K562 (cell line): ENCODE measurements around the gene ZNF668. TPM values are rescaled to one million over a fixed set of nuclear protein-coding genes. Genes with fewer than 3 reads are reported as not detected.

Source experiments
- ATF1 ChIP-seq, 2 experiments: fragments of 450-650 bp in 1 of 2; IDR thresholded peaks; 2 replicates each; pipeline ENCODE4 v1.6.1; 2016; ENCODE audit warnings: missing compliant biosample characterization in 1 of 2, missing genetic modification characterization in 1 of 2
- CBFA2T3 ChIP-seq: fragments of 450-650 bp; IDR thresholded peaks from 2 replicates; pipeline ENCODE4 v1.6.1; 2017
- EP300 ChIP-seq: IDR thresholded peaks from 2 replicates; pipeline ENCODE4 v1.6.1; 2012; ENCODE audit warnings: low read length, improper control_type of control experiment
- GMEB1 ChIP-seq: fragments of 250-450 bp; sonication (Bioruptor Pico); IDR thresholded peaks from 2 replicates; pipeline ENCODE4 v1.4.0; 2020; ENCODE audit warnings: mild to moderate bottlenecking
- HNRNPH1 ChIP-seq: fragments of 200-400 bp; formaldehyde crosslinking; optimal IDR thresholded peaks from 2 replicates; pipeline ENCODE3; 2017; ENCODE audit warnings: low read depth, mild to moderate bottlenecking, low read length, moderate library complexity
- MCM2 ChIP-seq: fragments of 450-650 bp; IDR thresholded peaks from 2 replicates; pipeline ENCODE4 v1.6.1; 2017; ENCODE audit warnings: low read depth, mild to moderate bottlenecking
- POLR2G ChIP-seq: fragments of 200-400 bp; formaldehyde crosslinking; IDR thresholded peaks from 2 replicates; pipeline ENCODE4 v1.6.1; 2017; ENCODE audit warnings: low read depth, mild to moderate bottlenecking, antibody characterized with exemption, low read length, moderate library complexity
- RERE ChIP-seq: sonication (generic); formaldehyde crosslinking; IDR thresholded peaks from 2 replicates; pipeline ENCODE4 v1.8.0; 2023; ENCODE audit warnings: missing genetic modification reagents, mild to moderate bottlenecking, borderline replicate concordance
- SREBF1 ChIP-seq: fragments of 150-350 bp; IDR thresholded peaks from 2 replicates; pipeline ENCODE4 v1.6.1; 2014; ENCODE audit warnings: antibody characterized with exemption, low read depth, low read length, borderline replicate concordance
- THAP12 ChIP-seq: fragments of 250-450 bp; sonication (Bioruptor Pico); IDR thresholded peaks from 2 replicates; pipeline ENCODE4 v1.9.0; 2021; ENCODE audit warnings: mild to moderate bottlenecking, inconsistent platforms
- XRCC5 ChIP-seq: fragments of 200-400 bp; formaldehyde crosslinking; IDR thresholded peaks from 2 replicates; pipeline ENCODE4 v1.6.1; 2017; ENCODE audit warnings: low read depth, mild to moderate bottlenecking, low read length
- YY1 ChIP-seq, 3 experiments: IDR thresholded peaks; 2 replicates each; pipeline ENCODE4 v1.6.1; 2011; ENCODE audit warnings: low read length in 2 of 3, mild to moderate bottlenecking in 2 of 3, moderate library complexity in 2 of 3, borderline replicate concordance in 1 of 3, control low read depth in 1 of 3, low read depth in 1 of 3; ENCODE audit not compliant: insufficient read depth in 3 of 3, insufficient replicate concordance in 2 of 3, control insufficient read depth in 1 of 3, insufficient read length in 1 of 3; ENCODE audit errors: extremely low read depth in 1 of 3
- ZNF232 ChIP-seq: sonication (generic); formaldehyde crosslinking; IDR thresholded peaks from 2 replicates; pipeline ENCODE4 v1.8.0; 2022; ENCODE audit warnings: mild to moderate bottlenecking, missing genetic modification reagents
- ZNF507 ChIP-seq: conservative IDR thresholded peaks from 2 replicates; pipeline ENCODE4 v1.6.1; 2017; ENCODE audit warnings: missing genetic modification characterization, missing compliant biosample characterization
- polyA plus RNA-seq, 8 experiments: library from polyadenylated mRNA; depleted of rRNA in 4 of 8; stranded (reverse) in 5 of 8; unstranded in 3 of 8; fragments of >200 nt; fragmentation: Nextera tagmentation in 2 of 8; fragmentation: Illumina TruSeq in 1 of 8; extraction: Ambion mirVana in 2 of 8; extraction: Trizol in 1 of 8; gene quantifications; 2 replicates each; pipeline versions ENCODE4 v1.2.1 to v1.2.3, GENCODE V29; 2011 to 2014; ENCODE audit warnings: inconsistent platforms in 1 of 8, missing spikeins in 1 of 8
- total RNA-seq, 7 experiments: library from RNA; depleted of rRNA in 6 of 7; stranded (reverse); fragments of >200 nt in 6 of 7; fragmentation: Illumina TruSeq in 2 of 7; extraction: Trizol in 2 of 7; gene quantifications; 2 replicates each; pipeline versions ENCODE4 v1.2.1 to v1.2.3, GENCODE V29; 2011 to 2021; ENCODE audit warnings: low replicate concordance in 1 of 7

ZNF668 gene
- total and polyA plus RNA-seq, 9 of the 15 experiments (the other 6 are each of a cell fraction or from before 2014, with no cell fraction given) = 0.04 to 15.3 (median 3.8) TPM; not detected in 1

GRCh38 chr16:31117384-31118222 lies 43.6 kb upstream of the ZNF668 start, which contains the start of gene KAT8 (continued):
- peak; percentile 62 for TF ChIP-seq ATF1 (CRISPR knock-in tag; IDR thresholded peaks at IDR 0.05)
- peak; percentile 97 for TF ChIP-seq ATF1 (tag; IDR thresholded peaks at IDR 0.05)
- TF ChIP-seq GMEB1 (CRISPR knock-in tag) = peak; percentile 77
- peak; percentile 50 for TF ChIP-seq EP300
- peak; percentile 51; the same call in 1 of the 2 replicates for TF ChIP-seq SREBF1
- TF ChIP-seq RERE (CRISPR knock-in tag) = no peak
- TF ChIP-seq ZNF232 = no peak
- TF ChIP-seq ZNF507 (tag) = no peak
- peak; percentile 75 to 97 (median 93) for TF ChIP-seq YY1 (IDR thresholded peaks at IDR 0.05; ENCODE audit: borderline replicate concordance in 1 of 3, control insufficient read depth in 1 of 3, extremely low read depth in 1 of 3, insufficient read depth in 3 of 3, insufficient read length in 1 of 3, insufficient replicate concordance in 2 of 3, low read depth in 1 of 3, low read length in 2 of 3)
- TF ChIP-seq XRCC5 = no peak
- TF ChIP-seq CBFA2T3 = no peak
- no peak for TF ChIP-seq HNRNPH1
- TF ChIP-seq THAP12 (CRISPR knock-in tag) = 0 out of 2 replicates have a peak, but pooled peaks have one; percentile 57
- TF ChIP-seq MCM2 = no peak
- peak; percentile 98 for TF ChIP-seq POLR2G
